AG04450 (cell line): ENCODE data around the gene PRSS38. TPM values are rescaled to one million over a fixed set of nuclear protein-coding genes. Genes with fewer than 3 reads are reported as not detected.
A peak's percentile ranks its signal among the peaks of the same experiment; 100 is the strongest.

Source experiments
- CTCF ChIA-PET: fragments of 300-600, 350-600 bp; formaldehyde crosslinking; extraction: SDS; loops from one replicate; lab custom pipeline; 2022; ENCODE audit warnings: antibody characterized with exemption, inconsistent platforms; lab: Charles Lee
- POLR2A ChIA-PET: fragments of 350-600 bp; formaldehyde crosslinking; extraction: SDS; loops from one replicate; lab custom pipeline; 2021; ENCODE audit warnings: antibody characterized with exemption, inconsistent platforms; lab: Yijun Ruan, JAX
- DNase-seq: peaks from one replicate; pipeline ENCODE4 v3.0.0-alpha.2; 2011; ENCODE audit warnings: low read depth, low spot score
- H3K27ac ChIP-seq: one replicate; pipeline ENCODE4 v1.5.1; 2012; ENCODE audit warnings: low read depth, low read length, control low read depth
- H3K27me3 ChIP-seq: one replicate; pipeline ENCODE4 v1.6.0; 2012; ENCODE audit warnings: low read length; ENCODE audit not compliant: control insufficient read depth, insufficient read depth
- H3K4me3 ChIP-seq: 2 replicates; pipeline ENCODE4 v1.5.1; 2011; ENCODE audit warnings: mild to moderate bottlenecking, low read depth, low read length, control low read depth
- H3K9me3 ChIP-seq: 2 replicates; pipeline ENCODE4 v1.5.1; 2012; ENCODE audit warnings: low read length; ENCODE audit not compliant: control insufficient read depth, insufficient read depth
- polyA plus RNA-seq: library from polyadenylated mRNA; depleted of rRNA; stranded (reverse); fragments of >200 nt; gene quantifications from 2 replicates; pipeline ENCODE4 v1.2.3, GENCODE V29; 2011
- TF ChIP-seq, protein P1 (sequence below): IDR thresholded peaks from 2 replicates; pipeline ENCODE4 v1.5.1; 2011; ENCODE audit warnings: low read depth, low read length, control low read depth, inconsistent platforms

The PRSS38 gene
- polyA plus RNA-seq, 1 experiment: not detected

- CTCF ChIA-PET: interaction anchor here (1.3 kb wide), 1 partner anchor 42 kb away, joined by 3 read pairs; no protein-coding TSS in a partner anchor
- DNase-seq: no peak
These were observed 11.5 kb upstream of the PRSS38 start for GRCh38 chr1:227803933-227804332.

DNA sequence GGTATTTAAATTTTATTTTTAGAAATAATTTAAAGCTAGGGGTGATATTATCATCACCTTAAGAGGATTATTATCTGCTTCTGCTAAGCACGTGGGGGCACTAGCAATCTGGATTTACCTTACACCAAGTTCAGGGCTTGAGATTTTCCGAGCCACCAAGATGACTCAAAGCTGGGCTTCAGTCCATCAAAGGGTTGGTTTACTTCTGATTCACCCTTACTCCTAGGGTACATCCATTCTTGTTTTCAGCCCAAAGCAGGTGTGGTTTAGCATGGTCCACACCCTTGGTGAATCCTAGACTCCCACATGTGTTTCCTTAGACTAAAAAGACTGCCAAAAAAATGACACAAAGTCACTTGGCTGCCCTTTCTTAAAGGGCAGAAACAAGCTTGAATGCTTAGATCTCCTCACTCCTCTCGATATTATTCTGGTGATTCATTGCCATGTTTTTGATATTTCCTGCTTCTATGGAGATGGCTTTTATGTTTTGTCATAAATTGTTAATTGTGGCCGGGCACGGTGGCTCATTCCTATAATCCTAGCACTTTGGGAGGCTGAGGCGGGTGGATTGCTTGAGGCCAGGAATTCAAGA, 9.8 kb upstream of the PRSS38 start:
- H3K27ac ChIP-seq: no peak overlapping the region
- peaks cover 4% of the 10 kb centered on the region for H3K27me3 ChIP-seq
- CTCF ChIA-PET: no interaction called here
- TF ChIP-seq, protein P1, sequence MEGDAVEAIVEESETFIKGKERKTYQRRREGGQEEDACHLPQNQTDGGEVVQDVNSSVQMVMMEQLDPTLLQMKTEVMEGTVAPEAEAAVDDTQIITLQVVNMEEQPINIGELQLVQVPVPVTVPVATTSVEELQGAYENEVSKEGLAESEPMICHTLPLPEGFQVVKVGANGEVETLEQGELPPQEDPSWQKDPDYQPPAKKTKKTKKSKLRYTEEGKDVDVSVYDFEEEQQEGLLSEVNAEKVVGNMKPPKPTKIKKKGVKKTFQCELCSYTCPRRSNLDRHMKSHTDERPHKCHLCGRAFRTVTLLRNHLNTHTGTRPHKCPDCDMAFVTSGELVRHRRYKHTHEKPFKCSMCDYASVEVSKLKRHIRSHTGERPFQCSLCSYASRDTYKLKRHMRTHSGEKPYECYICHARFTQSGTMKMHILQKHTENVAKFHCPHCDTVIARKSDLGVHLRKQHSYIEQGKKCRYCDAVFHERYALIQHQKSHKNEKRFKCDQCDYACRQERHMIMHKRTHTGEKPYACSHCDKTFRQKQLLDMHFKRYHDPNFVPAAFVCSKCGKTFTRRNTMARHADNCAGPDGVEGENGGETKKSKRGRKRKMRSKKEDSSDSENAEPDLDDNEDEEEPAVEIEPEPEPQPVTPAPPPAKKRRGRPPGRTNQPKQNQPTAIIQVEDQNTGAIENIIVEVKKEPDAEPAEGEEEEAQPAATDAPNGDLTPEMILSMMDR: no peak
- H3K9me3 ChIP-seq: no peaks in the 10 kb centered on the region
- peak; percentile 56 for DNase-seq
- H3K4me3 ChIP-seq: no peak overlapping the region
- POLR2A ChIA-PET: interaction anchor here (0.7 to 1.0 kb wide), 2 partner anchors 11 to 146 kb away, joined by 3 to 6 read pairs; no protein-coding TSS in a partner anchor

More at GRCh38 chr1:227803933-227804332, 11.5 kb upstream of the PRSS38 start:
- Histone ChIP-seq H3K27ac (no peak overlapping the region), H3K27me3 (peaks cover 10% of the 10 kb centered on the region), H3K4me3 (no peak overlapping the region), H3K9me3 (no peaks in the 10 kb centered on the region)
- POLR2A ChIA-PET: no interaction called here
- TF ChIP-seq, protein P1: no peak

GRCh38 chr1:227808566-227808965, 6.9 kb upstream of the PRSS38 start:
- Histone ChIP-seq H3K27ac (no peak overlapping the region), H3K4me3 (no peak overlapping the region), H3K9me3 (peaks cover 2% of the 10 kb centered on the region), H3K27me3 (peaks cover 4% of the 10 kb centered on the region)
- CTCF ChIA-PET: interaction anchor here (0.9 kb wide), 1 partner anchor 46 kb away, joined by 3 read pairs; no protein-coding TSS in a partner anchor
- DNase-seq: no peak
- POLR2A ChIA-PET: interaction anchor here (1.1 kb wide), 1 partner anchor 15 kb away, joined by 5 read pairs; no protein-coding TSS in a partner anchor
- TF ChIP-seq, protein P1: no peak

DNA sequence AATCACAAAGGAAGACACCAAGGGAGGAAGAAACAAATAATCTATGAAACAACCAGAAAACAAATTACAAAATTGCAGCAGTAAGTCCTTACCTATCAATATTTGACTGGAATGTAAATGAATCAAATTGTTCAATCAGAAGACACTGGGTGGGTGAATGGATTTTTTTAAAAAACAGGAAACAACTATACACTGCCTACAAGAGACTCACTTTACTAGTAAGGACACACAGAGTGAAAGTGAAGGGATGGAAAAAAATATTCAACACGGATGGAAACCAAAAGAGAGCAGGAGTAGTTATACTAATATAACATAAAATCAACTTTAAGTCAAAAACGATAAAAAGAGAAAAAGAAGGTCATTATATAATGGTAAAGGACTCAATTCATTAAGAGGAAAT, 6.4 kb upstream of the PRSS38 start:
- Histone ChIP-seq H3K27ac (no peak overlapping the region), H3K27me3 (peaks cover 4% of the 10 kb centered on the region), H3K4me3 (no peak overlapping the region), H3K9me3 (peaks cover 7% of the 10 kb centered on the region)
- POLR2A ChIA-PET: interaction anchor here (1.1 kb wide), 1 partner anchor 15 kb away, joined by 5 read pairs; no protein-coding TSS in a partner anchor
- no peak for DNase-seq
- CTCF ChIA-PET: no interaction called here
- TF ChIP-seq, protein P1: no peak

DNA sequence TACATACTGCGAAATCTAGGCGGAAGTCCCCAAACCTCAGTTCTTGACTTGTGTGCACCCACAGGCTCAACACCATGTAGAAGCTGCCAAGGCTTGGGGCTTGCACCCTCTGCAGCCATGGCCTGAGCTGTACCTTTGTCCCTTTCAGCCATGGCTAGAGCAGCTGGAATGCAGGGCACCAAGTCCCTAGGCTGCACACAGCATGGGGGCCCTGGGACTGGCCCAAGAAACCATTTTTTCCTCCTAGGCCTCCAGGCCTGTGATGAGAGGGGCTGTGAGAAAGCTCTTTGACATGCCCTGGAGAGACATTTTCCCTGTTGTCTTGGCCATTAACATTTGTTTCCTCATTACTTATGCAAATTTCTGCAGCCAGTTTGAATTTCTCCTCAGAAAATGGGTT, 1.5 kb upstream of the PRSS38 start:
- H3K27me3 ChIP-seq: no peaks in the 10 kb centered on the region
- ChIA-PET POLR2A (no interaction called here), CTCF (no interaction called here)
- DNase-seq: no peak
- peaks cover 25% of the 10 kb centered on the region for H3K9me3 ChIP-seq
- no peak overlapping the region for H3K4me3 ChIP-seq
- TF ChIP-seq, protein P1: no peak
- no peak overlapping the region for H3K27ac ChIP-seq
